Stimulated activated naive B cell treated with anti-CD40 and anti-IgM and Interleukin-4, amounts not matched to agents 10 μg/mL and 1 μg/mL and 100 μg/mL, for 72 hours (primary cell): ENCODE results near the gene IL15RA.
A peak's percentile ranks its signal among the peaks of the same experiment; 100 is the strongest.

Experiments used
- ATAC-seq, 2 donors: fragments of 150-1000 bp; cut with Tn5 transposase; replicated peaks; 2 replicates each; pipeline ENCODE4 v1.10.0; 2021; ENCODE audit warnings: moderate library complexity in 1 of 2
- DNase-seq: peaks from one replicate; pipeline ENCODE4 v3.0.0; 2021
- H3K27ac Mint-ChIP-seq: one replicate; pipeline ENCODE4 v1.8.0; 2022; ENCODE audit warnings: mild to moderate bottlenecking, mixed read lengths
- H3K27me3 Mint-ChIP-seq, 2 donors: one replicate each; pipeline ENCODE4 v1.8.0; 2022; ENCODE audit warnings: mixed read lengths in 2 of 2
- H3K36me3 Mint-ChIP-seq, 2 donors: one replicate each; pipeline ENCODE4 v1.8.0; 2022; ENCODE audit warnings: mixed read lengths in 2 of 2, mild to moderate bottlenecking in 1 of 2
- H3K4me1 Mint-ChIP-seq, 2 donors: one replicate each; pipeline ENCODE4 v1.8.0; 2022; ENCODE audit warnings: mixed read lengths in 2 of 2, mild to moderate bottlenecking in 1 of 2
- H3K4me3 Mint-ChIP-seq, 2 donors: one replicate each; pipeline ENCODE4 v1.8.0; 2022; ENCODE audit warnings: mild to moderate bottlenecking in 2 of 2, mixed read lengths in 2 of 2, moderate library complexity in 1 of 2
- H3K9me3 Mint-ChIP-seq, 2 donors: one replicate each; pipeline ENCODE4 v1.8.0; 2022; ENCODE audit warnings: mixed read lengths in 2 of 2, mild to moderate bottlenecking in 1 of 2

IL15RA gene

GRCh38 chr10:5977471-5978229 lies at the start of gene IL15RA:
TSS of gene IL15RA (minus strand) at chr10:5977543. CDS start at chr10:5977492, 51 bp downstream.
- ATAC-seq (peak; percentile 71 to 79), DNase-seq (peak; percentile 76)
- H3K27ac Mint-ChIP-seq = peak within 1 kb of the TSS; percentile 95
- H3K4me3 Mint-ChIP-seq = peak within 1 kb of the TSS; percentile 94 to 96
- H3K9me3 Mint-ChIP-seq = no peaks in the 10 kb centered on the region
- peaks cover 1 to 8% of the 10 kb centered on the region in 2 donors for H3K36me3 Mint-ChIP-seq
- no peaks in the 10 kb centered on the region for H3K27me3 Mint-ChIP-seq
- peaks cover 15 to 31% of the 10 kb centered on the region in 2 donors for H3K4me1 Mint-ChIP-seq

- no peak overlapping the region for H3K4me3 Mint-ChIP-seq
- ATAC-seq (no peak), DNase-seq (no peak)
- H3K27me3 Mint-ChIP-seq = no peaks in the 10 kb centered on the region
- H3K9me3 Mint-ChIP-seq = peaks cover under 1 to 5% of the 10 kb centered on the region in 2 donors
- H3K4me1 Mint-ChIP-seq = peaks cover 5 to 10% of the 10 kb centered on the region in 2 donors
- no peak overlapping the region for H3K27ac Mint-ChIP-seq
- peaks cover 42 to 71% of the 10 kb centered on the region in 2 donors for H3K36me3 Mint-ChIP-seq
Observed at GRCh38 chr10:6025683-6026255, 48.4 kb upstream of the IL15RA start.

- ATAC-seq = no peak
Observed at GRCh38 chr10:6024334-6024682, 47.0 kb upstream of the IL15RA start.

GRCh38 chr10:6023661-6024333 lies 46.5 kb upstream of the IL15RA start:
- no peak overlapping the region for H3K4me3 Mint-ChIP-seq
- no peak for DNase-seq
- H3K9me3 Mint-ChIP-seq = peaks cover 4% of the 10 kb centered on the region in 2 donors
- ATAC-seq = no peak
- H3K36me3 Mint-ChIP-seq = peaks cover 44 to 76% of the 10 kb centered on the region in 2 donors
- H3K4me1 Mint-ChIP-seq = peaks cover 10% of the 10 kb centered on the region in 2 donors
- H3K27ac Mint-ChIP-seq = no peak overlapping the region
- no peaks in the 10 kb centered on the region for H3K27me3 Mint-ChIP-seq

More at GRCh38 chr10:6024334-6024682, 47.0 kb upstream of the IL15RA start:
- DNase-seq = no peak
- Mint-ChIP-seq H3K36me3 (peaks cover 39 to 71% of the 10 kb centered on the region in 2 donors), H3K9me3 (no peaks in the 10 kb centered on the region), H3K4me1 (peaks cover 5 to 10% of the 10 kb centered on the region in 2 donors), H3K27me3 (no peaks in the 10 kb centered on the region), H3K4me3 (no peak overlapping the region), H3K27ac (no peak overlapping the region)

GRCh38 chr10:6022660-6023059 lies 45.3 kb upstream of the IL15RA start:
- H3K27me3 Mint-ChIP-seq = no peaks in the 10 kb centered on the region
- H3K36me3 Mint-ChIP-seq = peaks cover 47 to 74% of the 10 kb centered on the region in 2 donors
- no peak overlapping the region for H3K27ac Mint-ChIP-seq
- ATAC-seq (no peak), DNase-seq (no peak)
- H3K4me1 Mint-ChIP-seq = peaks cover 9 to 10% of the 10 kb centered on the region in 2 donors
- no peak overlapping the region for H3K4me3 Mint-ChIP-seq
- peaks cover 4% of the 10 kb centered on the region in 2 donors for H3K9me3 Mint-ChIP-seq

GRCh38 chr10:6020826-6021225 lies 43.5 kb upstream of the IL15RA start:
- no peak for DNase-seq
- no peaks in the 10 kb centered on the region for H3K27me3 Mint-ChIP-seq
- peaks cover 45 to 67% of the 10 kb centered on the region in 2 donors for H3K36me3 Mint-ChIP-seq
- no peak for ATAC-seq
- no peak overlapping the region for H3K27ac Mint-ChIP-seq
- peaks cover 7 to 10% of the 10 kb centered on the region in 2 donors for H3K4me1 Mint-ChIP-seq
- no peak overlapping the region for H3K4me3 Mint-ChIP-seq
- H3K9me3 Mint-ChIP-seq = peaks cover 4% of the 10 kb centered on the region in 2 donors

- Mint-ChIP-seq H3K27ac (no peak overlapping the region), H3K27me3 (no peaks in the 10 kb centered on the region), H3K9me3 (peaks cover 4% of the 10 kb centered on the region in 2 donors), H3K36me3 (peaks cover 44 to 69% of the 10 kb centered on the region in 2 donors), H3K4me3 (no peak overlapping the region), H3K4me1 (peaks cover 11 to 13% of the 10 kb centered on the region in 2 donors)
- ATAC-seq = no peak
- no peak for DNase-seq
Observed at GRCh38 chr10:6019796-6020195, 42.5 kb upstream of the IL15RA start.

- DNase-seq = no peak
- Mint-ChIP-seq H3K4me1 (peaks cover 12 to 19% of the 10 kb centered on the region in 2 donors), H3K9me3 (peaks cover 4% of the 10 kb centered on the region in 2 donors), H3K27me3 (no peaks in the 10 kb centered on the region), H3K36me3 (peaks cover 40 to 66% of the 10 kb centered on the region in 2 donors), H3K27ac (no peak overlapping the region), H3K4me3 (no peak overlapping the region)
- ATAC-seq = peak in 1 of 2 donors; percentile 10
Observed at GRCh38 chr10:6019010-6019782, 41.9 kb upstream of the IL15RA start.

- no peak for DNase-seq
- no peak for ATAC-seq
- H3K9me3 Mint-ChIP-seq = peaks cover 4% of the 10 kb centered on the region in 2 donors
- H3K27ac Mint-ChIP-seq = peak overlapping the region; percentile 56
- no peaks in the 10 kb centered on the region for H3K27me3 Mint-ChIP-seq
- peaks cover 35 to 59% of the 10 kb centered on the region in 2 donors for H3K36me3 Mint-ChIP-seq
- peaks cover 13 to 23% of the 10 kb centered on the region in 2 donors for H3K4me1 Mint-ChIP-seq
- H3K4me3 Mint-ChIP-seq = no peak overlapping the region
Observed at GRCh38 chr10:6018422-6018821, 41.1 kb upstream of the IL15RA start.

- ATAC-seq = no peak
- Mint-ChIP-seq H3K4me3 (no peak overlapping the region), H3K9me3 (peaks cover 4% of the 10 kb centered on the region in 2 donors), H3K4me1 (peaks cover 14 to 23% of the 10 kb centered on the region in 2 donors), H3K36me3 (peaks cover 35 to 58% of the 10 kb centered on the region in 2 donors), H3K27me3 (no peaks in the 10 kb centered on the region), H3K27ac (peak overlapping the region; percentile 56)
- DNase-seq = no peak
Observed at GRCh38 chr10:6017781-6018354, 40.5 kb upstream of the IL15RA start.

GRCh38 chr10:6014241-6014761 lies 37.0 kb upstream of the IL15RA start:
- Mint-ChIP-seq H3K27ac (peak overlapping the region; percentile 76), H3K9me3 (peaks cover 4% of the 10 kb centered on the region in 2 donors), H3K4me1 (peaks cover 18 to 21% of the 10 kb centered on the region in 2 donors), H3K4me3 (no peak overlapping the region), H3K36me3 (peaks cover 15 to 49% of the 10 kb centered on the region in 2 donors), H3K27me3 (no peaks in the 10 kb centered on the region)
- DNase-seq = peak; percentile 50
- ATAC-seq = peak; percentile 78 to 82

- ATAC-seq (no peak), DNase-seq (no peak)
- Mint-ChIP-seq H3K4me1 (peaks cover 15 to 28% of the 10 kb centered on the region in 2 donors), H3K9me3 (no peaks in the 10 kb centered on the region), H3K4me3 (no peak overlapping the region), H3K27ac (peak overlapping the region; percentile 76), H3K36me3 (peaks cover 8 to 42% of the 10 kb centered on the region in 2 donors), H3K27me3 (no peaks in the 10 kb centered on the region)
Observed at GRCh38 chr10:6013413-6014192, 36.3 kb upstream of the IL15RA start.
